Stimulated activated CD8-positive, alpha-beta memory T cell treated with anti-CD3 and anti-CD28 coated beads, Interleukin-4, amount 100 ng/mL, for 1 hour (primary cell): ENCODE measurements around the gene VSTM2B.

Source experiments
- DNase-seq, 2 donors: peaks; one replicate each; pipeline ENCODE4 v3.0.0-alpha.2; 2020; ENCODE audit warnings: low read depth in 2 of 2, low spot score in 1 of 2

VSTM2B gene

DNA sequence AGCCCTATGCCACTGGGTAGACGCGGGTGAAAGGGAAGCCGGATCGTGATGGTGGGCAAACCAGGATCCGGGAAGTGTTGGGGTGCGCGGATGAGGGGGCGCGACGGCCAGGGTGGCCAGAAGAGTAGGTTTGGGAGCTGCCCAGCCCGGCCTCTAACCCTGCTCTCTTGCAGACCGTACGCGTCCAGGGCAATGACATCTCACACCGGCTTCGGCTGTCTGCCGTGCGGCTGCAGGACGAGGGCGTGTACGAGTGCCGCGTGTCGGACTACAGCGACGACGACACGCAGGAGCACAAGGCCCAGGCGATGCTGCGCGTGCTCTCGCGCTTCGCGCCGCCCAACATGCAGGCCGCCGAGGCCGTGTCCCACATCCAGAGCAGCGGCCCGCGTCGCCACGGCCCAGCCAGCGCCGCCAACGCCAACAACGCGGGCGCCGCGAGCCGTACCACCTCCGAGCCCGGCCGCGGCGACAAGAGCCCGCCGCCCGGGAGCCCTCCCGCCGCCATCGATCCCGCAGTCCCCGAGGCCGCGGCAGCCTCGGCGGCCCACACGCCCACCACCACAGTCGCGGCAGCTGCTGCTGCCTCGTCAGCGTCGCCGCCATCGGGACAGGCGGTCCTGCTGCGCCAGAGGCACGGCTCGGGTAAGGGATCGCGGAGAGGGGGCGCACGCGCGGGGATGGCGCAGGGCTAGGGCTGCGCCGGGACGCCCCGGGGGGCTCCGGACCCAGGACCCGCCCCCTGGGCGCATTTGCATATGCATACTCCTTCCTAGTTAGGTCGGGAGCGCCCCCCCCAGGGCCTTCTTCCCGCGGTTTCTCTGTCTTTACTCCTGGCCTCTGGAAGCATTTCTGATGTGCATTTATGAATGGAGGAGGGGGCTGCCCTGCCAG is 4.1 kb downstream of the VSTM2B start:
- DNase-seq, result no peak

DNA sequence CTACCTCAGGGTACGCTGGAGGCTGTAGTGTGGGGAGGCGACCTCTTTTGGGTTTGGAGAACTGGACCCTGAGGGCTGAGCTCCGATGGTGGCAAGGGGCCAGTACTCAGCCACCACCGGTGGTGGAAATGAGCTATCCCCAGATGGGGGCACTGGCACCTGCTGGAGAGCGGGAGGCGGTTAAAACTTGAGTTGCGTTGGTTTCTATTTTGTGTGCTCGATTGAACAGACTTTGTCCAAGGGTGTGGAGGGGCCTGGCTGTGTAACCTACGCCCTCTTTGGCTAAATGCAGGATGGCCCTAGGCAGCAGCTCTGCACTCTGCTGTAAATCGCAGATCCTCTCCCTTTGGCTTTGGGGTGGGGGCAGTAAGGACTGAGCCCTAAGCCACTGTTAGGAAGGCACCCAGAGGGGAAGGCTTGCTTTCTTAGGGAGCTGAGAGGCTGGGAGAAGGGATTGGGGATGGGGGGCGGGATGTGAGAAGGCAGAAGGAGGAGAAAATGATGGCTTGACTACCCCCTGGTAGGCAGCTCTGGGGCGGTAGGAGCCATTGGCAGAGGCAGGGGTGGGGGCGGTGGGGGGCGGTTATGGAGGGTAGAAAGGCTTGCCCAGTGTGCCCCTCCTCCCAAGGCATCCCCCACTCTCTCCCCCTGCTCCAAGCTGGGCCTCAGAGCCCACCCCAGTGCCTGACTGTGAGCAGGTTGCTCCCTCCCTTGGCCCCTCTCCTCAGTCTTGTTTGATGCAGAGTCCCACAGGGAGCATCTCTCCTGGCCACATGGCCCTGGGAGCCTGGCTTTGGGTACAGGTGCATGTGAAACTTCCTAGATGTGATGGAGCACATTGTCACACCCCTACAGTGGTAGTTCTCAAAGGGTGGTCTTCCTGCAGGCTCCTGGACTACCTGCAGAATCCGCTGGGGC is 5.0 kb downstream of the VSTM2B start:
- no peak for DNase-seq

DNA sequence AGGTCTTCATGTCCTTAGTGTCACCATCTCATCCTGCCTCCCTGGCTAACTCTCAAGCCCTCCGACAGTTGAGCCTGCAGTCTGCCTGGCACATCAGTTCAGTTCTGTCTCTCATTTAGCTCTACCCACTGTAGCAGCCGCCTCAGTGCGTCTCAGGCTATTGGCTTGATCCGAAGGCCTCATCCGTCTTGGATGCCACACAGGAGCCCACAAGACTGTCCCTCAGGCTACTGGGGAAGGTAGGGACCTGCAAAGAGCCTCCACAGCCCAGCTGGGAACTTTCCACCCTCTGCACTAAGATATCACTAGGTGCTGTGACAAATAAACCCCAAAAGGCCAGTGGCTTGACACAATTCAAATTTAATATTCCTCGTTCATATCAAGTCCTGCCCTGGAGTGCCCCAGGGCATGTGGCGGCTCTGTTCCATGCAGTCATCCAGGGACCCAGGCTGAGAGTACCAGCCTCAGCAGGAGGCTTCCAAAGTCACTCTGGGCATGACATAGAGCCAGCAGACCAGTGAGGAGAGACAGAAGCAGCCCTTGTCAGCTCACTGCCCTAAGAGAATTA is 5.7 kb downstream of the VSTM2B start:
- DNase-seq, result no peak

DNA sequence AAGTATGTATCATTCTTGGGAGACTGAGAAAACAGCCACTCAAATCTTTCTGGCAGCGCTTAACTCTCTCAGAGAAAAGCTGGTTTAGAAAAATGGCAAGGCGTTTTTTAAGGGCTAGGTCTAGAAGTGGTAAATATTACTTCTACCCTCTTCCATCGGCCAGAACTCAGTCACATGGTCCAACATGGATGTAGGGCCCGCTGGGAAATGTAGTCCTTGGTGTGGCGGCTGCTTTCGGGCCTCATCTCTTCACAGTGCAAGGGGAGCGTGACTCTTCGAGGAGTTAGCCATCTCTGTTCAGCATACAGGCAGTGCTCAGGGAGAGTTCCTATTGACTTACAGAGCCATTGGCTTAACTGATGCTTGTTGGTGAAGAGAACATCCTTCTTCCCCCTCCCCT is 6.3 kb downstream of the VSTM2B start:
- DNase-seq, result no peak

DNA sequence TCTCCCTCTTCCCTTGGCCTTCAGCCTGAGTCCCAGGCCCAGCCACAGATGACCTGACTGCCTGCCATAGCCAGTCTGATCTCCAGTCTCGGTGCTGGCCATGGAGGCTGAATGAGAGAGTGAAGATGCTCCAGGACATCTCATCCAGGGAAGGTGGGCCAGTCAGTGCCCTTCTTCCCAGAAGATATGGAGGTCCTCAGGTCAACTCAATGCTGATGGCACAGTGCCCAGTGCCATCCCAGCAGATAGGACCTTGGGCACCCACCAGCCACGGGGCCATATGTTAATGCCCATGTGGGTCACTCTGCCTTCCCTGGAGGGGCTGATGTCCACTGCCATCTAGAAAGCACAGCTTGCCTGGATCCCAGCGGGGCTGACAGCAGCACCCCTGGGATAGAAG is 7.2 kb downstream of the VSTM2B start:
- DNase-seq, result no peak

DNA sequence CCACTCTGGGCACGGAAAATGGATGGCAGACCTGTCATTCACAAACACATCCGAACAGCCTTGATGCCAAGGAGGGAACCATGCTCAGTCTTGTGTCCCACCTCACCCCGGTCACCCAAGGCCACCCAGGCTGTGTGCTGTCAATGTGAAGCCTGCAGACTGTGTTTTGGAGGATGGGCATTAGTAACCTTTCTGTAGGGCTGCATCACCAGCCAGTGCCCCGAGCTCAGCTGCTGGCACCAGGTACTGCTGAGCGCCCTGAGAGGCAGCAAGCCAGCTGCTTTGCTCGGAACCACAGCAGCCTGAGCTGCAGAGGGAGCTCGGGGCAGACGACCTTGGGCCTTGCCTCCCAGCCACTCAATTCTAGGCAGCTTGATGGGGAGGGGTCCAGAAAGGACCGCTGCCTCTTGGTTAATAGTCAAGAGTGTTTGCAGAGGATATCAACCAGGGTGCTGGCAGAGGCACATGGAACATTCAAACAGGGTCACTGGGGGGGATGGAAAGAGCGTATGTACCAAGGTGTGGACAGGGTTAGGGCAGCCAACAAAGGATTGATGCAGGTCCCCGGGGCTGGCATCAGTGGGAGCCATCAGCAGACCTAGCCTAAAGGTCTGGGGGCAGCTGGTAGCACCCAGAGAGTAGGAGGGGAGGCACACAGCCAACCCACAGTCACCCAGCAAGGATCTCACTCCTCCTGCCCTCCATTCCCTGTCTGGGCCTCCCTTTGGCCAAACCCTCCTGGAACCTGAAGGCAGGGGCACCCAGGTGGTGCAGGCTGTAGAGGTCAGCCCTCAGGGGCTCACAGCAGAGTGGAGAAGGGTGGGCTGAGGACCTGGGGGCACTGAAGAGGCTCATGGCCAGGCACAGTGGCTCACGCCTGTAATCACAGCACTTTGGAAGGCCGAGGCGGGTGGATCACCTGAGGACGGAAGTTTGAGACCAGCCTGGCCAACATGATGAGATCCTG is 8.1 kb downstream of the VSTM2B start:
- DNase-seq, result no peak

DNA sequence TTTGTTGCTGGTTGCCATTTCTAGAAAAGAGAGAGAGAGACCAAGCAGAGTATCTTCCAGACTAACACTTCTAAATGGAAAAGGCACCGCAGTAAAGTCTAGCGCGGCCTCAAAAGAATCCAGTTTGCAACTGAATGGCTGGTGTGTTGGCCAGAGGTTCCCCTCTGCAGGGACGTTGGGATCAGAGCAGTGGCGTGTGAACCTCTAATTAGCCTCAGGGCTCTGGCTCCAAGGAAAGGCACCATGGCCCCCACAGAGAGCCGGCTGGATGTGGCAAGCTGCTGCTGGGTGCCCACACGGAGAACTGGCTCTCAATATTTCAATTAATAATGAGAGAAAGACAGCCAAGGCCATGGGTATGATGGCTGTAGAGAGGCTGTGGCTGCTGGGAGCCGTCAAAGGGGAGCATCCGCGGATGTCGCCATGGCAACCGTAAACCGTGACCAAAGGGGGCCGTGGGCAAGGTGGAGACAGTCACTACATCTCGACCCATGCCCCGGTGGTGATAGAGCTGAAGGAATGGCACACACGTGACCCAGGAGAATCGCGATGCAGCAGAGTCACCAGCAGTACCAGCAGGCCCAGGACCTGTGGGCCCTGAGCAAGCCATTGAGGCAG is 9.5 kb downstream of the VSTM2B start:
- no peak for DNase-seq

DNA sequence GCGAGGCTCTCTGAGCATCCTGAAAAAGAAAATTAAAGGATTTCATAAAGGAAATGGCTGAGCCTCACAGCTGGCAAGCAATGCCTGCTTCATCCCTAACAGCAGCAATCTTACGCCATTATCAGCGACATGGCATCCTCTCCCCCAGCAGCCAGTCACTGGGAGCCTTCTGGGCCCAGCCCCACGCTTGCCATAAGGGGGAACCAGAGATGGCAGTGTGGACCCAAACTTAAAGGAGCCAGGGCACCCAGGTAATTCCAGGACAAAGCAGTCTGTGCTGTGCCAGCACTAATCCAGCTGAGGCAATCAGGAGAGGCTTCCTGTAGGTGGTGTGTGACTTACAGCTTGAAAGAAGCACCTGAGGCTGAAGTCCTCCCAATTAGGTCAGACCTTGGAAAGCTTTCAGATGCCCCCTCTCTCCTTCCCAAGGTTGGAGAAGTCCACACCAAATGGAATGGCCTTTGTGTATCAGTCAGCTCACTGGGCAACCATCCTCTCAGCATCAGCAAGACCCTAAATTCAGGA is 10.3 kb downstream of the VSTM2B start:
- no peak for DNase-seq

DNA sequence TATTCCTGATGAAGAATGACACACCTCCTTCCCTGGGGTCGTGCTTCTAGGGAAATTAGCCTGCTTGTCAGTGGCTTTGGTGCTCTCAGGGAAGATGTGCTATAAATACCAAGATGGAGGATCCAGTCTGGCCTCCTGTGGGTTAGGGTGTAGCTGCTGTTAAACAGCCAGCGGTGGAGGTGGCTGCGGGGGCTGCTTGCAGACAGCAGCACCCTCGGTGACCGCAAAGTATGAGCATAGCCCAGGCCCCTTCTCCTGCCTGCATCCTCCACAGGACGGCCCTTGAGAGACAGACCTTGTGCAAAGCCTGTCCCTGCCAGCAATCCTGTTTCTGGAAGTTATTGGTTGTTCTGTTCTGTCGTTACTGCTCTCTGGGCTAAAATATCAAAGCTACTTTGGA is 11.4 kb downstream of the VSTM2B start:
- no peak for DNase-seq

DNA sequence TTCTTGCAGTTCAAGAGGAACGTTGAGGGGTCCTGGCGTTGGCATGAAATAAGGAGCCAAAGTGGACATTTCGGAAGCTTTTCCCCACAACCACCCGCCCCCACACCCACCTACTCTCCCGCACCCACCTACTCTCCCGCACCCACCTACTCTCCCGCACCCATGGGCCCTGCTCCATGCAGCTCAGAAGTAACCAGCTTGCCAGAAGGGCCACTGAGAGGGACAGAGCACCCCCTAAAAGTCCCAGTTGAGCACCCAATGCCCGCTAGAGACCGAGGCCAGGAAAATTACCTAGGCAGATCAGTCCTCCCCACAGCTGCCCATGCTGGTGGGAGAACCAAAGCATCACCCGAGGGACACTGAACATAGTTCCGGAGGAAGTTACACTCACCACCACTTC is 11.8 kb downstream of the VSTM2B start:
- DNase-seq, result no peak

DNA sequence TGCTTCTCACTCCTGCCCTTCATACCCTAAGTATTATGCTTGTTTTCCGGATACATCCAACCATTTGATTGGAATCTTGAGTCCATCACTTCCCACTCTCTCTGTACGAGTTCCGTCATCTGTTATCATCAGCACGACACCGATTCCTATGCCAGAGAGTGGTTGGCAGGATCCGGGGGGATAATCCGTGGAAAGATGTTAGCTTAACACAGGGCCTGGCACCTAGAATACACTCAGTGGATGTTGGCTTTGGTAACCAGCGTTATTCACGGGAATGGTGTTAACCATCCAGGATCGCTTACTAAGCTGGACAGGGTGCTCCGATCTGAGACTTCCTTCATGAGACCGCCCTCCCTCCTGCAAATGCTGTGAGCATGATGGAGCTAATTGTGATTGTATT is 12.4 kb downstream of the VSTM2B start:
- DNase-seq, result no peak

DNA sequence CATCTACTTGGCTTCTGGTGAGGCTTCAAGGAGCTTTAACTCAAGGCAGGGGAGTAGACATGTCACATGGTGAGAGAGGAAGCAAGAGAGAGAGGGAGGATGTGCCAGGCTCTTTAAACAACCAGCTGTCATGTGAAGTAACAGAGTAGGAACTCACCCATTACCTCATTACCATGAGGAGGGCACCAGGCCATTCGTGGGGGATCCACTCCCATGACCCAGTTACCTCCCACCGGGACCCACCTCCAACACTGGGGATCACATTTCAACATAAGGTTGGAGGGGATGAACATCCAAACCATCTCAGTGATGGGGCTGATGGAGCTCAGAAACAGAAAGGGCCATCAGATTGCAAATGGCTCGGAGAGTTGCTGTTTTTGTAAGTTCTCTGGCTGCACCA is 12.9 kb downstream of the VSTM2B start:
- DNase-seq, result no peak

DNA sequence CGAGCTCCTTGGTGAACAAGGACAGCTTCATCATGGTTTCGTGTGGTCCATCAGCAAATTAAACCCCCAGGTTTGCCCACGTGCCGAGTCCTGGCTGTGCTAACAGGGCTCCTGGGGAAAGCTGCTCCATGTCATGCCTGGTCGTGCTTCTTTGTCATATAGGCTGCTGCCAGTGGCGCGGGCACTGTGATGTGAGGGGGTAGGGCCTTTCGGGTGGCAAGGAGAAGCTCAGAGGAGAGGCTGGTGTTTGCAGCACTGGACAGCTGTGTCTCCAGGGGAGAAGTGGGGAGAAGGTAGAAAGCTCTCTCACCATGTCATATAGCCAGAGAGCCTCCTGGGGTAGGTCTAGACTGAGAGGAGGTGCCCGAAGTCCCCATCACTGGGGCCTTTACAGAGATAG is 13.3 kb downstream of the VSTM2B start:
- no peak for DNase-seq

DNA sequence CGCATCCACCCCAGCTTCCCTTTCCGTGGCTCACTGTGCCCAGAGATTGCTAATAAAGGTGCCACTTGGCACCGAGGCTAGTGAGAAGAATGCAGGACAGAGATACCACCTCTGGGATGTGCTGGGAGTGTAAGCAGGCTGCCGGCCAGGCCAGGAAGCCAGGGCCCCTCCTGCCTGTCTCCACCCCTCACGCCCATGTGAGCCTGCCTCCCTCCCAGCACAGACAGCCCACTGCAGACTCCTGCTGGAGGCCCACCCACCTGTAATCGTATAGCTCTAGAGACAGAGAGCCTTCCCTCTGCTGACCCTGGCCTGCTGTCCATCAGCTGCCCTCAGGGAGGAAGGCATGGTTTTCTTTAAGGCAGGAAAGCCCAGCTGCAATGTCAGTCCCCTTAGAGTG is 13.9 kb downstream of the VSTM2B start:
- no peak for DNase-seq

DNA sequence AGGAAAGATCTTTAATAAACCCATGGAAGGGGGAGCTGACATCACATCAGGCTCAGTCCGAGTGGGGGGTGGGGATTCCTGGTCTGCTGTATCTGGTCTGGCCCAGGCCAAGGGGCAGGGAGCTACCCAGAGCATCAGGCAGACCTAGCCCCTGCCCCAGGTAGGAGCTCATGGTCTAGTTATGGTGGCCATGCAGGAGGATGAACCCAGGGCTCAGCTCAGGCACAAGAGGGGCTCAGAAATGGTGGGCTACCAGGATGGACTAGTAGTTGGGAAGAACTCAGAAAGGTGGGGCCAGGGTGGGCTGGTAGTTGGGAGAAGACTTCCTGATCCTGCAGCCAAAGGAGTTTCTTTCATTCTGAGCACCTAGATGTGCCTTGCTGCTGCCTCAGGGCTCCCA is 14.3 kb downstream of the VSTM2B start:
- DNase-seq, result no peak

DNA sequence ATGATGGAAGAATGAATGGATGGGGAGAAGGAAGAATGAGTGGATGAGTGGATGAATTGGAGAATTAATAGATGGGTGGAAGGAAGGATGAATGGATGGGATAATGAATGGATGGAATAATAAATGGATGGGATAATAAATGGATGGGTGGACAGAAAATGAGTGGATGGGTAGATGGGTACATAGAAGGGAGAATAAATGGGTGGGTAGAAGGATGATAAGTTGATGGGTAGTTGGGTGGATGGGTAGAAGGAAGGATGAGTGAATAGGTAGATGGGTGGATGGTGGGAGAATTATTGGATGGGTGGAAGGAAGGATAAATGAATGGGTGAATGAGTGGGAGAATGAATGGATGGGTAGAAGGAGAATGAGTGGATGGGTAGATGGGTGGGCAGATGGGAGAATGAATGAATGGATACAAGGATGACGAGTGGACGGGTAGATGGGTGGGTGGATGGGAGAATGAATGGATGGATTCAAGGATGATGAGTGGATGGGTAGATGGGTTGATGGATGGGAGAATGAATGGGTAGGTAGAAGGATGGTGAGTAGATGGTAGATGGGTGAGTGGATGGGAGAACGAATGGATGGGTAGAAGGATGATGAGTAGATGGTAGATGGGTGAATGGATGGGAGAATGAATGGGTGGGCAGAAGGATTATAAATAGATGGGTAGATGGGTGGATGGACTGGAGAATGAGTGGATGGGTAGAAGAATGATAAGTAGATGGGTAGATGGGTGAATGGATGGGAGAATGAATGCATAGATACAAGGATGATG is 15.9 kb downstream of the VSTM2B start:
- DNase-seq, result no peak

DNA sequence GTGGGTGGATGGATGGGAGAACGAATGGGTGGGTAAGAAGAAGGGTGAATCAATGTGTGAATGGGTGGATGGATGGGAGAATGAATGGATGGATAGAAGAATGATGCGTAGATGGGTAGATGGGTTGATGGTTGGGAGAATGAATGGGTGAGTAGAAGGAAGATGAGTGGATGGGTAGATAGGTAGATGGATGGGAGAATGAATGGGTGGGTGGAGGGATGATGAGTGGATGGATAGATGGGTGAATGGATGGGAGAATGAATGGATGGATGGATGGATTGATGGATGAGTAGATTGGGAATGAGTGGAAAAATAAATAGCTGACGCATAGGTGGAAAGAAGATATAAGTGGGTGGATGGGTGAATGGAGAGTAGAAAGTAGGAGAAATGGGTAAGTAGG is 16.5 kb downstream of the VSTM2B start:
- DNase-seq, result no peak

DNA sequence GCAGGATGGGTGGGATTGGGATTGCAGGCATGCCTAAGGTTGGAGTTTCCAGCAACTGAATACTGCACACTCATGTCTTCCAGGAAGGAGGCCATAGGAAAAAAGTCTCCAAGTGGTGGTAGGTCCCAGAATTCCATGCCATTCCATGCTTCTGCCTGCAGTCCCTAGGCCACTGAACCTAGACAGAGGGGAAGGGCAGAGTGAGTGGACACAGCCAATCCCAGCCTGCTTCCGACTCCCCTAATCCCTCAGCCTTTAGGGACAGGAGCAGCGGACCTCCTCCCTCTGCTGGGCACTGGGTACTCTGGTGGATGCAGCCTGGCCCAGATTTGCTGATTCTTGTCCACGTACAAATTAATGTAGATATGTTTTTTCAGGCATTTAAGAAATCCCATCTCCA is 17.0 kb downstream of the VSTM2B start:
- DNase-seq, result no peak

DNA sequence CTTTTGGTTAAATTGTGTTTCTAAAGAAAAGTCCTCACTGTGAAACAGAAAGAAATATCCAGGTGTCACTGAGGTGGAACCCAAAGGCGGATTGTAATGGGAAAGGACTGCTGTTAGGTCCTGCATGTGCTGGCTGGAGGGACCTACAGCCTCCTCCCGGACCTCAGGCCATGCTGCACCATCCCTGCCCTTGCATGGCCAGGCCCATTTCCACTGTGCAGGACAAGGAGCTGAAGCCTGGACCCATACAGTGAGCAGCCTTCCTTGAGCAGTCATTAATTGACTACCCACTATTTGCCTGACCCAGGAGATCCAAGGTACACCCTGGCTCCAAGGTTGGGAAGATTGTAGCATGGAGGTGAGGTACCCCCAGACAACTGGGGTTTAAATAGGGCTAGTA is 17.6 kb downstream of the VSTM2B start:
- no peak for DNase-seq
